Measurements from ENCODE around the gene KL. TPM values are rescaled to one million over a fixed set of nuclear protein-coding genes. Genes with fewer than 3 reads are reported as not detected.

Gene KL
- polyA plus RNA-seq, 5 donors, result 6.2 to 9.0 (median 8.2) TPM

GRCh38 chr13:33110713-33111413 is 94.6 kb downstream of the KL start:
- DNase-seq, result no peak

- no peak for DNase-seq
Measured at GRCh38 chr13:33111414-33112110, 95.3 kb downstream of the KL start.

- DNase-seq, result no peak
Measured at GRCh38 chr13:33112766-33113165, 96.5 kb downstream of the KL start.

GRCh38 chr13:33114146-33114545 is 97.9 kb downstream of the KL start:
- no peak for DNase-seq

- DNase-seq, result no peak
Measured at GRCh38 chr13:33115274-33115673, 99.1 kb downstream of the KL start.
